GM12878 (cell line): ENCODE results near the gene FGD5. TPM values are rescaled to one million over a fixed set of nuclear protein-coding genes. Genes with fewer than 3 reads are reported as not detected.

Source experiments
- ATAC-seq: fragments of 200-7000 bp; cut with Tn5 transposase; 3 replicates; pipeline ENCODE4 v1.9.1; 2020; ENCODE audit warnings: mild to moderate bottlenecking, moderate library complexity
- BruUV-seq: library from RNA; stranded (reverse); fragments of 400-500 nt; replicated peaks from 2 replicates; lab custom pipeline; 2021; lab: Mats Ljungman, UMichigan
- CTCF ChIA-PET: fragments of 300-600 bp; sonication (Branson Sonifier 250); formaldehyde crosslinking; extraction: SDS; loops from one replicate; lab custom pipeline; 2021; ENCODE audit warnings: inconsistent platforms; lab: Yijun Ruan, JAX
- POLR2A ChIA-PET: fragments of 350-600 bp; formaldehyde crosslinking; extraction: SDS; loops from one replicate; lab custom pipeline; 2021; ENCODE audit warnings: inconsistent platforms; lab: Charles Lee
- RAD21 ChIA-PET: fragments of 300-600 bp; sonication (Branson Sonifier 250); formaldehyde crosslinking; loops from one replicate; lab custom pipeline; 2023; ENCODE audit warnings: antibody characterized with exemption; ENCODE audit not compliant: unreplicated experiment; lab: Charles Lee
- SMC1A ChIA-PET: fragments of 300-600 bp; sonication (Branson Sonifier 250); formaldehyde crosslinking; loops from one replicate; lab custom pipeline; 2023; ENCODE audit not compliant: unreplicated experiment, uncharacterized antibody; lab: Charles Lee
- DNase-seq: peaks from one replicate; pipeline ENCODE4 v3.0.0-alpha.2; 2011; ENCODE audit warnings: low read depth, low spot score
- FAIRE-seq: peaks from 3 replicates; lab custom pipeline; 2011; peaks lifted over from hg19 to GRCh38; lab: Jason Lieb, UNC
- H2AFZ ChIP-seq: 2 replicates; pipeline ENCODE4 v1.6.0; 2011; ENCODE audit warnings: low read depth, low read length, control low read depth; ENCODE audit not compliant: control insufficient read depth
- H3K27ac ChIP-seq: 2 replicates; pipeline ENCODE4 v1.5.1; 2011; ENCODE audit warnings: control low read depth; ENCODE audit not compliant: control insufficient read depth, insufficient read depth
- H3K27me3 ChIP-seq, 2 experiments: replicated peaks in 1 of 2; 2 replicates each; pipeline versions ENCODE4 v1.6.0 to v1.6.1; 2011; ENCODE audit warnings: low read length in 1 of 2; ENCODE audit not compliant: control insufficient read depth in 2 of 2, insufficient read depth in 2 of 2
- H3K36me3 ChIP-seq, 2 experiments: 2 replicates each; pipeline ENCODE4 v1.5.1; 2011; ENCODE audit warnings: low read length in 1 of 2; ENCODE audit not compliant: control insufficient read depth in 2 of 2, insufficient read depth in 2 of 2
- H3K4me1 ChIP-seq: 2 replicates; pipeline ENCODE4 v1.6.1; 2011; ENCODE audit warnings: mild to moderate bottlenecking, low read length, moderate library complexity, mixed read lengths; ENCODE audit not compliant: control insufficient read depth, insufficient read depth
- H3K4me2 ChIP-seq: 2 replicates; pipeline ENCODE4 v1.6.0; 2011; ENCODE audit warnings: control low read depth; ENCODE audit not compliant: control insufficient read depth, insufficient read depth
- H3K4me3 ChIP-seq: fragments of 200-600 bp; sonication (generic); 2 replicates; pipeline ENCODE4 v1.5.1; 2016
- H3K79me2 ChIP-seq: 2 replicates; pipeline ENCODE4 v1.6.0; 2011; ENCODE audit warnings: low read length; ENCODE audit not compliant: control insufficient read depth, insufficient read depth
- H3K9ac ChIP-seq: 2 replicates; pipeline ENCODE4 v1.8.0; 2011; ENCODE audit warnings: low read length, control low read depth, mixed read lengths; ENCODE audit not compliant: control insufficient read depth, insufficient read depth
- H3K9me3 ChIP-seq: replicated peaks from 3 replicates; pipeline ENCODE4 v1.5.1; 2011; ENCODE audit warnings: mild to moderate bottlenecking, low read length; ENCODE audit not compliant: control insufficient read depth, insufficient read depth
- H4K20me1 ChIP-seq: 2 replicates; pipeline ENCODE4 v1.6.0; 2011; ENCODE audit not compliant: control insufficient read depth, insufficient read depth
- ATF3 ChIP-seq: IDR thresholded peaks from 2 replicates; pipeline ENCODE4 v1.6.1; 2011; ENCODE audit warnings: low read depth, mild to moderate bottlenecking, low read length, moderate library complexity, borderline replicate concordance; ENCODE audit errors: extremely low read depth
- ATF7 ChIP-seq: fragments of 450-650 bp; IDR thresholded peaks from 2 replicates; pipeline ENCODE4 v1.6.1; 2016; ENCODE audit warnings: low read depth, mild to moderate bottlenecking
- BCL11A ChIP-seq: IDR thresholded peaks from 2 replicates; pipeline ENCODE4 v1.6.1; 2011; ENCODE audit warnings: low read depth, low read length
- E4F1 ChIP-seq: fragments of 450-650 bp; IDR thresholded peaks from 2 replicates; pipeline ENCODE4 v1.6.1; 2018; ENCODE audit warnings: borderline replicate concordance, mild to moderate bottlenecking; ENCODE audit not compliant: partially characterized antibody
- IKZF2 ChIP-seq, 2 experiments: fragments of 450-650 bp; IDR thresholded peaks; 2 replicates each; pipeline ENCODE4 v1.6.1; 2017; ENCODE audit warnings: mild to moderate bottlenecking in 2 of 2, moderate library complexity in 2 of 2
- NKRF ChIP-seq: fragments of 450-650 bp; conservative IDR thresholded peaks from 2 replicates; pipeline ENCODE4 v1.6.1; 2017; ENCODE audit warnings: mild to moderate bottlenecking, moderate library complexity
- NR2C2 ChIP-seq: IDR thresholded peaks from 2 replicates; pipeline ENCODE4 v1.6.1; 2011; ENCODE audit warnings: borderline replicate concordance, low read depth; ENCODE audit not compliant: control insufficient read depth, insufficient read length
- PBX3 ChIP-seq: IDR thresholded peaks from 2 replicates; pipeline ENCODE4 v1.6.1; 2011; ENCODE audit warnings: mild to moderate bottlenecking, low read depth, low read length, moderate library complexity; ENCODE audit not compliant: insufficient replicate concordance
- POLR2AphosphoS2 ChIP-seq: IDR thresholded peaks from 2 replicates; pipeline ENCODE4 v1.6.1; 2011; ENCODE audit warnings: low read depth, mild to moderate bottlenecking, low read length, improper control_type of control experiment, moderate library complexity
- RBBP5 ChIP-seq: fragments of 200-600 bp; sonication (generic); conservative IDR thresholded peaks from 2 replicates; pipeline ENCODE4 v1.6.1; 2016
- SUZ12 ChIP-seq: fragments of 200-600 bp; sonication (generic); IDR thresholded peaks from one replicate; pipeline ENCODE4 v1.6.1; 2018; ENCODE audit warnings: antibody characterized with exemption, mild to moderate bottlenecking; ENCODE audit not compliant: unreplicated experiment
- ZNF274 ChIP-seq: IDR thresholded peaks from one replicate; pipeline ENCODE4 v1.8.0; 2011; ENCODE audit not compliant: insufficient read length, insufficient read depth
- WGBS: methylation state at CpG from one replicate; pipeline ENCODE4 v1.1.6; 2016; ENCODE audit warnings: low lambda C conversion rate; ENCODE audit not compliant: insufficient replicate concordance, insufficient coverage; ENCODE audit errors: missing lambda C conversion rate; 5-methylcytosine and 5-hydroxymethylcytosine counted together
- in situ Hi-C: fragments of 300-500 bp; cut with MboI; formaldehyde crosslinking; loops from 9 replicates; pipeline ENCODE4 v1.14.3; 2018; ENCODE audit warnings: mixed read lengths
- intact Hi-C: fragments of 100-400 bp; cut with micrococcal nuclease; formaldehyde crosslinking; loops from one replicate; pipeline ENCODE4 v1.14.2; 2022; ENCODE audit not compliant: unreplicated experiment
- polyA plus RNA-seq, 11 experiments: library from polyadenylated mRNA; depleted of rRNA in 4 of 11; unstranded in 6 of 11; stranded (reverse) in 5 of 11; fragments of >200 nt; fragmentation: Nextera tagmentation in 4 of 11; fragmentation: Illumina TruSeq in 1 of 11; extraction: Ambion mirVana in 4 of 11; extraction: Trizol in 1 of 11; gene quantifications; 1 replicate in 1 of 11; 2 replicates in 10 of 11; pipeline versions ENCODE4 v1.2.1 to v1.2.3, GENCODE V29; 2011 to 2016; ENCODE audit warnings: inconsistent platforms in 2 of 11, missing spikeins in 2 of 11, low read depth in 1 of 11
- total RNA-seq, 4 experiments: library from RNA; depleted of rRNA in 3 of 4; stranded (reverse); fragments of >200 nt in 3 of 4; fragmentation: Illumina TruSeq in 1 of 4; extraction: Trizol in 1 of 4; gene quantifications; 2 replicates each; pipeline versions ENCODE4 v1.2.1 to v1.2.3, GENCODE V29; 2013 to 2021

The FGD5 gene
- total and polyA plus RNA-seq, 10 of the 15 experiments (the other 5 are each of a cell fraction or from before 2014, with no cell fraction given), result 0.03 to 0.13 (median 0.11) TPM; not detected in 3

- ChIA-PET SMC1A (interaction anchor here (0.8 to 0.9 kb wide), 2 partner anchors 13 to 76 kb away, joined by 3 read pairs; no protein-coding TSS in a partner anchor), CTCF (interaction anchor here (0.6 to 1.4 kb wide), 3 partner anchors 13 to 1848 kb away, joined by 4 read pairs; no protein-coding TSS in a partner anchor)
- no peaks in the 10 kb centered on the region for H3K4me1 ChIP-seq
- H3K27me3 ChIP-seq, result no peaks in the 10 kb centered on the region; a peak in 1 of 4 replicates
- DNase-seq, result no peak
- ATAC-seq, result peak; percentile 33; the same call in 1 of the 3 replicates
- TF ChIP-seq E4F1, result no peak
- TF ChIP-seq IKZF2 (IDR thresholded peaks at IDR 0.05), result no peak
- TF ChIP-seq SUZ12, result no peak
- TF ChIP-seq PBX3, result no peak
- no peak for TF ChIP-seq ATF7
- no peak for TF ChIP-seq NKRF
- no peak for TF ChIP-seq RBBP5
- TF ChIP-seq ZNF274, result no peak
- TF ChIP-seq BCL11A, result no peak
- no peak for TF ChIP-seq NR2C2
- TF ChIP-seq ATF3, result no peak
- TF ChIP-seq POLR2AphosphoS2, result no peak
- TF ChIP-seq, all 136 proteins: peak for 0
- ChIA-PET POLR2A (no interaction called here), RAD21 (no interaction called here)
- intact Hi-C loops (no loop called here), in situ Hi-C loops (no loop called here)
- no peaks in the 10 kb centered on the region for H3K36me3 ChIP-seq
- H2AFZ ChIP-seq, result no peak overlapping the region
- H3K27ac ChIP-seq, result no peak overlapping the region
- H4K20me1 ChIP-seq, result no peaks in the 10 kb centered on the region
- H3K9me3 ChIP-seq, result no peaks in the 10 kb centered on the region
- WGBS, result 70% methylated on average over 4 of the region's 4 CpGs
- H3K4me3 ChIP-seq, result no peak overlapping the region
- BruUV-seq, result no TSS peak
- no peak overlapping the region for H3K4me2 ChIP-seq
- H3K79me2 ChIP-seq, result no peaks in the 10 kb centered on the region
- no peak overlapping the region for H3K9ac ChIP-seq
- no peak for FAIRE-seq
Observed at GRCh38 chr3:14938954-14939353, 120.2 kb downstream of the FGD5 start.
